HFF-Myc (cell line): ENCODE results near the gene C10orf95.

Source experiments
- DNase-seq: peaks from one replicate; pipeline ENCODE4 v3.0.0-alpha.2; 2011; ENCODE audit warnings: low read depth; ENCODE audit errors: extremely low read depth
- H3K4me3 ChIP-seq: replicated peaks from 2 replicates; pipeline ENCODE4 v1.5.1; 2011; ENCODE audit warnings: low read depth, mild to moderate bottlenecking, control low read depth, low read length
- CTCF ChIP-seq: IDR thresholded peaks from 2 replicates; pipeline ENCODE4 v1.5.1; 2012; ENCODE audit warnings: mild to moderate bottlenecking, low read depth, low read length, control low read depth; ENCODE audit errors: missing control alignments

The C10orf95 gene

GRCh38 chr10:102465466-102465865, 14.1 kb upstream of the C10orf95 start:
- DNase-seq = no peak
- no peak for TF ChIP-seq CTCF
- H3K4me3 ChIP-seq = no peak overlapping the region

GRCh38 chr10:102463983-102464382, 12.6 kb upstream of the C10orf95 start:
- no peak for TF ChIP-seq CTCF
- H3K4me3 ChIP-seq = no peak overlapping the region
- DNase-seq = no peak

- no peak for DNase-seq
- TF ChIP-seq CTCF = no peak
- H3K4me3 ChIP-seq = no peak overlapping the region
Observed at GRCh38 chr10:102462512-102463054, 11.2 kb upstream of the C10orf95 start.

- peak overlapping the region; percentile 51 for H3K4me3 ChIP-seq
- no peak for DNase-seq
- TF ChIP-seq CTCF = no peak
Observed at GRCh38 chr10:102461187-102462054, 10.1 kb upstream of the C10orf95 start.

GRCh38 chr10:102460836-102461186, 9.5 kb upstream of the C10orf95 start:
- H3K4me3 ChIP-seq = peak overlapping the region; percentile 51
- no peak for DNase-seq
- TF ChIP-seq CTCF = no peak

GRCh38 chr10:102458656-102459055, 7.3 kb upstream of the C10orf95 start:
- no peak overlapping the region for H3K4me3 ChIP-seq
- no peak for TF ChIP-seq CTCF
- DNase-seq = no peak
